Measurements from ENCODE around the gene C10orf67. TPM values are rescaled to one million over a fixed set of nuclear protein-coding genes. Genes with fewer than 3 reads are reported as not detected.

The C10orf67 gene
- total RNA-seq, 4 donors from 2014 or later, result 0.09 to 0.60 TPM; not detected in 2

DNA sequence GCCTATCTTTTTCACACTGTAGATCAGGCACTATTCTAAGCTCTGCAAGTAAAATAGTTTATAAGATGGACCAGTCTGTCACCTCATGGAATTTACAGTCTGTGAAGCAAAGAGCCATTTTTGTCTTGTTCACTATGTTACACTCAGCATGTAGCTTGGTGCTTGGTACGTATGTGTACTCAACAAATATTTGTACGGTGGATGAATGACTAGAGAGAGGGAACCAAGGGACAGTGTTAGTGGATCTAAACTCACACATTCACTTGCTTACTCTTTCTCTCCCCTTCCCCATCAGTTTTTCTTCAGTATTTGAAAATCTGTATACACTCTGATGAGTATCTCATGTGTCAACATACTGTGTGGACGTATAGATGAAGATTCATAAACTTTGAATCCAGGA is 106.6 kb downstream of the C10orf67 start:
- TF ChIP-seq, protein P1, sequence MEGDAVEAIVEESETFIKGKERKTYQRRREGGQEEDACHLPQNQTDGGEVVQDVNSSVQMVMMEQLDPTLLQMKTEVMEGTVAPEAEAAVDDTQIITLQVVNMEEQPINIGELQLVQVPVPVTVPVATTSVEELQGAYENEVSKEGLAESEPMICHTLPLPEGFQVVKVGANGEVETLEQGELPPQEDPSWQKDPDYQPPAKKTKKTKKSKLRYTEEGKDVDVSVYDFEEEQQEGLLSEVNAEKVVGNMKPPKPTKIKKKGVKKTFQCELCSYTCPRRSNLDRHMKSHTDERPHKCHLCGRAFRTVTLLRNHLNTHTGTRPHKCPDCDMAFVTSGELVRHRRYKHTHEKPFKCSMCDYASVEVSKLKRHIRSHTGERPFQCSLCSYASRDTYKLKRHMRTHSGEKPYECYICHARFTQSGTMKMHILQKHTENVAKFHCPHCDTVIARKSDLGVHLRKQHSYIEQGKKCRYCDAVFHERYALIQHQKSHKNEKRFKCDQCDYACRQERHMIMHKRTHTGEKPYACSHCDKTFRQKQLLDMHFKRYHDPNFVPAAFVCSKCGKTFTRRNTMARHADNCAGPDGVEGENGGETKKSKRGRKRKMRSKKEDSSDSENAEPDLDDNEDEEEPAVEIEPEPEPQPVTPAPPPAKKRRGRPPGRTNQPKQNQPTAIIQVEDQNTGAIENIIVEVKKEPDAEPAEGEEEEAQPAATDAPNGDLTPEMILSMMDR (IDR thresholded peaks at IDR 0.05), result no peak
- DNase-seq (ENCODE audit: low spot score), result no peak
- ATAC-seq (ENCODE audit: low FRiP score), result no peak

GRCh38 chr10:23230582-23230981 is 114.0 kb downstream of the C10orf67 start:
- no peak for DNase-seq (ENCODE audit: low spot score)
- ATAC-seq (ENCODE audit: low FRiP score), result no peak
- TF ChIP-seq, protein P1 (IDR thresholded peaks at IDR 0.05), result no peak

- ATAC-seq (ENCODE audit: low FRiP score) (no peak), DNase-seq (ENCODE audit: low spot score) (no peak)
- TF ChIP-seq, protein P1 (IDR thresholded peaks at IDR 0.05), result no peak
Observed at GRCh38 chr10:23217471-23217870, 127.1 kb downstream of the C10orf67 start.

- DNase-seq (ENCODE audit: low spot score), result no peak
- ATAC-seq (ENCODE audit: low FRiP score), result no peak
- TF ChIP-seq, protein P1 (IDR thresholded peaks at IDR 0.05), result no peak
Observed at GRCh38 chr10:23205972-23206642, 138.5 kb downstream of the C10orf67 start.

DNA sequence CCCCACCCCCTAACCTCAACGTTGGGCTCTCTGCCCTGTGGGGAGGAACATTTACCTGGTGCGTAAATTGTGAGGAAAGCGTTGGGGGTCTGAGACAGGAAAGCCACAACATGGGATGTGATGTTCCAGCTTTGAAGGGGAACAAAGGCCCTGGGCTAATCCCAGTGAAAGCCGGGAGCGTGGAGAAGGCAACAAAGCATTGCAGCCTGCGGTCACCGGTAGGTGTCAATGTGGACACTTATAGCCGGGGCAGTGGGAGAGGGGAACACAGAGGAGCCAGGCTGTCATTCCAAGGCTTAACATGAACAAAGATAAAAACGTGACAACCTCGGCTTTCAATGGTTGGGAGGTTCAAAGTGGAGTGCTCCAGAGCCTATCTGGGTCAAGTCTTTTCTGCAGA is 139.8 kb downstream of the C10orf67 start:
- TF ChIP-seq, protein P1 (IDR thresholded peaks at IDR 0.05), result no peak
- no peak for DNase-seq (ENCODE audit: low spot score)
- no peak for ATAC-seq (ENCODE audit: low FRiP score)

- no peak for DNase-seq (ENCODE audit: low spot score)
- TF ChIP-seq, protein P1 (IDR thresholded peaks at IDR 0.05), result no peak
- no peak for ATAC-seq (ENCODE audit: low FRiP score)
Observed at GRCh38 chr10:23203369-23204325, 140.9 kb downstream of the C10orf67 start.
